BLaER1 treated with 17β-estradiol and CSF1 and Interleukin-3, amounts not matched to agents 10 nM and 100 nM (cell line): ENCODE results near the gene PSD.

ENCODE experiments used
- H3K27ac ChIP-seq, 11 experiments: shearing (Covaris generic); formaldehyde crosslinking; 2 replicates each; pipeline ENCODE4 v1.8.1; 2022
- H3K27me3 ChIP-seq, 11 experiments: shearing (Covaris generic); formaldehyde crosslinking; 2 replicates each; pipeline ENCODE4 v1.8.1; 2022
- H3K36me3 ChIP-seq, 11 experiments: shearing (Covaris generic); formaldehyde crosslinking; 2 replicates each; pipeline ENCODE4 v1.8.1; 2022
- H3K4me1 ChIP-seq, 10 experiments: shearing (Covaris generic); formaldehyde crosslinking; 2 replicates each; pipeline ENCODE4 v1.8.1; 2022
- H3K4me2 ChIP-seq, 11 experiments: shearing (Covaris generic); formaldehyde crosslinking; 2 replicates each; pipeline ENCODE4 v1.8.1; 2022
- H3K4me3 ChIP-seq, 10 experiments: shearing (Covaris generic); formaldehyde crosslinking; 2 replicates each; pipeline ENCODE4 v1.8.1; 2022
- H3K9ac ChIP-seq, 11 experiments: shearing (Covaris generic); formaldehyde crosslinking; 2 replicates each; pipeline ENCODE4 v1.8.1; 2022
- H3K9me3 ChIP-seq, 11 experiments: shearing (Covaris generic); formaldehyde crosslinking; replicated peaks in 1 of 11; 2 replicates each; pipeline ENCODE4 v1.8.1; 2022
- H4K20me1 ChIP-seq, 11 experiments: shearing (Covaris generic); formaldehyde crosslinking; 2 replicates each; pipeline ENCODE4 v1.8.1; 2022
- Cebpa-rat ChIP-seq, 11 experiments: shearing (Covaris generic); IDR thresholded peaks; 2 replicates each; pipeline ENCODE4 v1.8.1; 2022

Gene PSD

GRCh38 chr10:102418622-102419268, at the start of gene PSD:
Gene PSD (minus strand): TSS chr10:102418785. CDS start chr10:102417038, 1,747 bp downstream.
- peaks cover 24 to 61% (median 58%) of the 10 kb centered on the region in 11 experiments for H3K27me3 ChIP-seq
- H3K4me1 ChIP-seq: peaks cover 33 to 43% (median 37%) of the 10 kb centered on the region in 10 experiments
- H3K9ac ChIP-seq: peak within 1 kb of the TSS in 3 of 11 experiments; percentile 3 to 90 (median 83); a peak in 2 of 22 replicates
- peak within 1 kb of the TSS; percentile 81 to 98 (median 88); a peak in 19 of 20 replicates for H3K4me3 ChIP-seq
- no peak within 1 kb of the TSS for H3K27ac ChIP-seq
- H3K4me2 ChIP-seq: peak within 1 kb of the TSS; percentile 92 to 100 (median 99)
- peaks cover under 1 to 36% (median 10%) of the 10 kb centered on the region in 11 experiments; a peak in 15 of 22 replicates for H4K20me1 ChIP-seq
- H3K36me3 ChIP-seq: peaks cover 8 to 10% (median 9%) of the 10 kb centered on the region in 11 experiments
- no peaks in the 10 kb centered on the region for H3K9me3 ChIP-seq
- no peak for TF ChIP-seq Cebpa-rat (IDR thresholded peaks at IDR 0.05)

- TF ChIP-seq Cebpa-rat (IDR thresholded peaks at IDR 0.05): no peak
- Histone ChIP-seq H4K20me1 (no peaks in the 10 kb centered on the region), H3K4me2 (peak overlapping the region in 8 of 11 experiments; percentile 55 to 80 (median 70); a peak in 14 of 22 replicates), H3K9ac (peak overlapping the region in 2 of 11 experiments; percentile 45 to 62; a peak in 5 of 22 replicates), H3K4me3 (no peak overlapping the region), H3K4me1 (peaks cover 18 to 61% (median 50%) of the 10 kb centered on the region in 10 experiments), H3K27me3 (no peaks in the 10 kb centered on the region), H3K27ac (peak overlapping the region in 10 of 11 experiments; percentile 0 to 82 (median 76); a peak in 15 of 22 replicates), H3K9me3 (no peaks in the 10 kb centered on the region), H3K36me3 (peaks cover 8 to 48% (median 38%) of the 10 kb centered on the region in 11 experiments; a peak in 20 of 22 replicates)
These were observed 49.4 kb upstream of the PSD start for GRCh38 chr10:102467971-102468438.

DNA sequence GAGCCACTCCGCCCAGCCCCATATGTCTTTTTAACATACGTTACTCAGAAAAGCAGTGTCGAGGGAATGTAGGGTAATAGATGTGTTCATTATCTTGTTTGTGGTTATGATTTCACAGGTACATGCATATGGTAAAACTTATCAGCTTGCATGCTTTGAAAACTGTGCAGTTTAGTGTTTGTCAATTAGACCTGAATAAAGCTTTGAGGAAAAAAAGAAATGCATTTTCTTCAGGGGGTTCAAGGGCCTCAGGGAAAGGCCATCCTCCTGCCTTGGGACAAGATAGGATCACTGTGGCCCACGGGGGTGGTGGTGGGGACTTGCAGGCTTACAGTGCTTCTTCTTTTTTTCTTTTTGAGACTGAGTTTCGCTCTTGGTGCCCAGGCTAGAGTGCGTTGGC, 48.7 kb upstream of the PSD start:
- H4K20me1 ChIP-seq: no peaks in the 10 kb centered on the region
- no peaks in the 10 kb centered on the region for H3K27me3 ChIP-seq
- H3K4me3 ChIP-seq: no peak overlapping the region
- H3K9me3 ChIP-seq: no peaks in the 10 kb centered on the region
- peak overlapping the region in 6 of 11 experiments; percentile 55 to 80 (median 66); a peak in 10 of 22 replicates for H3K4me2 ChIP-seq
- H3K36me3 ChIP-seq: peaks cover 8 to 41% (median 31%) of the 10 kb centered on the region in 11 experiments; a peak in 20 of 22 replicates
- H3K9ac ChIP-seq: peak overlapping the region in 1 of 11 experiments; percentile 30; a peak in 1 of 22 replicates
- TF ChIP-seq Cebpa-rat (IDR thresholded peaks at IDR 0.05): no peak
- H3K4me1 ChIP-seq: peaks cover 25 to 68% (median 57%) of the 10 kb centered on the region in 10 experiments
- peak overlapping the region in 4 of 11 experiments; percentile 14 to 79 (median 51); a peak in 5 of 22 replicates for H3K27ac ChIP-seq

DNA sequence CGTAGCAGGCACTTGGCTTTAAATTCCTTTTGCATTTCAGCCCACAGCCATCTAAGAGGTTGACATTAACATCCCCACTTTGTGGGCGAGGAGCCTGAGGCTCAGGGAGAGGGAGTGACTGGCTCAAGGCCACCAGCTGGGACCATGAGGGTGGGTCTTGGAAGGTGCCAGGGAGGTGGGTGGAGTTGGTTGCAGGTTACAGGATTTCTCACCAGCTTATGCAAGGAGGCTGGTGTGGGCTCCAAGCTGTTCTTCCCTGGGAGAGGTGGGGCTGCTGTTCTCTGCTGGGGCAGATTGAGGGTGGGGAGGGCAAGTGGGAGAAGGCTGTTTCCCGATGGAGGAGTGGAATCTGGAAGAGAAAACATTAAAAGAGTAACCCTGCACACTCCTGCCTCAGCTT, 46.9 kb upstream of the PSD start:
- Histone ChIP-seq H3K4me3 (no peak overlapping the region), H3K9ac (no peak overlapping the region), H3K27me3 (no peaks in the 10 kb centered on the region), H3K9me3 (no peaks in the 10 kb centered on the region), H3K27ac (no peak overlapping the region), H3K36me3 (peaks cover 0 to 23% (median 12%) of the 10 kb centered on the region in 11 experiments; a peak in 16 of 22 replicates), H3K4me2 (no peak overlapping the region), H4K20me1 (no peaks in the 10 kb centered on the region; a peak in 1 of 22 replicates), H3K4me1 (peaks cover 40 to 79% (median 69%) of the 10 kb centered on the region in 10 experiments)
- no peak for TF ChIP-seq Cebpa-rat (IDR thresholded peaks at IDR 0.05)

DNA sequence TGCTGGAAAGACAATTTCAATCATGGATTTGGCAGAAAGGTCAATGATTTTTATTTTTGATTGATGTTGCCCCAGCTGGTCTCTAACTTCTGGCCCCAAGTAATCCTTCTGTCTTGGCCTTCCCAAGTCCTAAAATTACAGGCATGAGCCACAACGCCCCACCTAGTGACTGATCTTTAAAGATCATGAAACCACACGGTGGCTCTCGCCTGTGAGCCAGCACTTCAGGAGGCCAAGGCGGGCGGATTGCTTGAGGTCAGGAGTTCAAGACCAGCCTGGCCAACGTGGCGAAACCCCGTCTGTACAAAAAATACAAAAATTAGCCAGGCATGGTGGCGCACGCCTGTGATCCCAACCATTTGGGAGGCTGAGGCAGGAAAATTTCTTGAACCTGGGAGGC, 45.4 kb upstream of the PSD start:
- H4K20me1 ChIP-seq: no peaks in the 10 kb centered on the region; a peak in 1 of 22 replicates
- H3K4me2 ChIP-seq: peak overlapping the region; percentile 93 to 99 (median 96); a peak in 15 of 22 replicates
- H3K9me3 ChIP-seq: no peaks in the 10 kb centered on the region
- no peaks in the 10 kb centered on the region for H3K27me3 ChIP-seq
- H3K4me3 ChIP-seq: no peak overlapping the region
- H3K36me3 ChIP-seq: peaks cover 0 to 11% (median 4%) of the 10 kb centered on the region in 11 experiments; a peak in 7 of 22 replicates
- peak overlapping the region in 1 of 11 experiments; percentile 53; a peak in 2 of 22 replicates for H3K27ac ChIP-seq
- 0 out of 22 replicates have a peak overlapping the region, but pooled peaks of 1 of the 11 experiments have one; percentile 84 for H3K9ac ChIP-seq
- peaks cover 37 to 65% (median 56%) of the 10 kb centered on the region in 10 experiments for H3K4me1 ChIP-seq
- TF ChIP-seq Cebpa-rat (IDR thresholded peaks at IDR 0.05): no peak

- no peaks in the 10 kb centered on the region; a peak in 1 of 22 replicates for H4K20me1 ChIP-seq
- H3K36me3 ChIP-seq: peaks cover 0 to 11% (median 2%) of the 10 kb centered on the region in 11 experiments; a peak in 5 of 22 replicates
- H3K4me2 ChIP-seq: peak overlapping the region; percentile 93 to 99 (median 96)
- no peaks in the 10 kb centered on the region for H3K27me3 ChIP-seq
- H3K4me3 ChIP-seq: peak overlapping the region; percentile 4 to 88 (median 74); a peak in 13 of 20 replicates
- H3K9ac ChIP-seq: peak overlapping the region; percentile 33 to 84 (median 78); a peak in 18 of 22 replicates
- H3K27ac ChIP-seq: peak overlapping the region in 6 of 11 experiments; percentile 37 to 62 (median 48); a peak in 6 of 22 replicates
- H3K4me1 ChIP-seq: peaks cover 35 to 51% (median 42%) of the 10 kb centered on the region in 10 experiments
- H3K9me3 ChIP-seq: no peaks in the 10 kb centered on the region
- TF ChIP-seq Cebpa-rat (IDR thresholded peaks at IDR 0.05): no peak
These were observed 44.0 kb upstream of the PSD start for GRCh38 chr10:102462512-102463054.

DNA sequence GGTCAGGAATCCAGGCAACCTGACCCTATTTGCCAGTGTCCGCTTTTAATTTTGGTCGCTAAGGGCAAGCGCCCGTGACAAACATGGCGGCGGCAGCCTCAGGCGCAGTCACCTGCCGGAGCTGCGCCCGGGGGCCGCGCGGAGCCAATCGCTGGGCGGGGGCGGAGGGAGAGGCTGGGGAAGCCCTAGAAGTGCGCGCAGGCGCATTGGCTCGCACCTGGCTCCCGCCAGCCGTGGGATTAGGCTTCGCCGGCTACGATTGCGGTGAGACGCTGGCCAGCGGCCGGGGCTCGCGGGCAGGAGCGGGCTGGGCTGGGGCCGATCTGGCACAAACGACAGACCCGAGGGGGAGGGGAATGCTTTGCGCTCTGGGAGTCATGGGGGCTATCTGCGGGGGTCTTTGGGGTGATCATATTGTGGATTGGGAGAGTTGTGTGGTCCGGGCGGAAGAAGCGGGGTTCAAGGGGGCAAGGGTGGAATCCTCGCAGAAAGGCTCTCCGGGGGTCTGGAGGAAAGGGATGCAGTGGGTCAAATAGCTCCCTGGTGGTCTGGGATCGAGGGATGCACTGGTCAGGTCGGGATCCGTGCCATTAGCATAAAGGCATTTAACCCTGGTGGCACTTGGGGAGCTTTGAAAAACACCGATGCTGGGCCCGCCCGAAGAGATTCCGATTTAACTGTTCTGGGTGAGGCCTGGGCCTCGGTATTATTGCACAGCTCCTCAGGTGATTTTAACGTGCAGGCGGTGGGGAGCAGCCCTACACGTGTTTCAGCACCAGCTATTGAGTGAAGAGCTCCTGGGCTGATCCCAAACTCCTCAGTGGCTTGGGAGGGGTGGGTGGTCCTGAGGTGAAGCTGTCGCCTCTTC, 42.8 kb upstream of the PSD start:
- Histone ChIP-seq H3K36me3 (peaks cover 3 to 23% (median 9%) of the 10 kb centered on the region in 11 experiments; a peak in 15 of 22 replicates), H3K27me3 (no peaks in the 10 kb centered on the region), H3K4me3 (peak overlapping the region; percentile 67 to 88 (median 78)), H3K9ac (peak overlapping the region; percentile 68 to 84 (median 79)), H4K20me1 (no peaks in the 10 kb centered on the region; a peak in 1 of 22 replicates), H3K4me1 (peaks cover 32 to 42% (median 37%) of the 10 kb centered on the region in 10 experiments), H3K27ac (peak overlapping the region; percentile 54 to 76 (median 70); a peak in 21 of 22 replicates), H3K4me2 (peak overlapping the region; percentile 93 to 99 (median 96)), H3K9me3 (no peaks in the 10 kb centered on the region)
- no peak for TF ChIP-seq Cebpa-rat (IDR thresholded peaks at IDR 0.05)

- no peaks in the 10 kb centered on the region for H3K27me3 ChIP-seq
- peak overlapping the region; percentile 67 to 88 (median 78) for H3K4me3 ChIP-seq
- H3K4me1 ChIP-seq: peaks cover 35 to 48% (median 38%) of the 10 kb centered on the region in 10 experiments
- peaks cover 9 to 26% (median 15%) of the 10 kb centered on the region in 11 experiments for H3K36me3 ChIP-seq
- TF ChIP-seq Cebpa-rat (IDR thresholded peaks at IDR 0.05): no peak
- H3K9me3 ChIP-seq: no peaks in the 10 kb centered on the region
- no peaks in the 10 kb centered on the region; a peak in 1 of 22 replicates for H4K20me1 ChIP-seq
- peak overlapping the region; percentile 93 to 99 (median 96) for H3K4me2 ChIP-seq
- H3K27ac ChIP-seq: peak overlapping the region; percentile 54 to 76 (median 70); a peak in 21 of 22 replicates
- peak overlapping the region; percentile 68 to 84 (median 79) for H3K9ac ChIP-seq
These were observed 42.2 kb upstream of the PSD start for GRCh38 chr10:102460836-102461186.
